OCI-LY7 (cell line): ENCODE measurements around the gene OMA1. TPM values are rescaled to one million over a fixed set of nuclear protein-coding genes. Genes with fewer than 3 reads are reported as not detected.

Experiments
- BruUV-seq: library from RNA; stranded (reverse); fragments of 400-500 nt; replicated peaks from 2 replicates; lab custom pipeline; 2021; lab: Mats Ljungman, UMichigan
- CTCF ChIA-PET: fragments of 300-600 bp; sonication (Branson Sonifier 250); formaldehyde crosslinking; loops from one replicate; lab custom pipeline; 2022; ENCODE audit warnings: antibody characterized with exemption; ENCODE audit not compliant: unreplicated experiment; lab: Charles Lee
- POLR2A ChIA-PET: fragments of 300-600 bp; sonication (Branson Sonifier 250); formaldehyde crosslinking; loops from one replicate; lab custom pipeline; 2022; ENCODE audit warnings: antibody characterized with exemption; lab: Charles Lee
- DNase-seq: peaks from one replicate; pipeline ENCODE4 v3.0.0-alpha.2; 2015; ENCODE audit warnings: low spot score
- H2AFZ ChIP-seq: fragments of 200-600 bp; sonication (generic), shearing (Covaris generic); 2 replicates; pipeline ENCODE4 v1.6.1; 2014; ENCODE audit warnings: mild to moderate bottlenecking, antibody characterized with exemption, low read length, moderate library complexity
- H3K27ac ChIP-seq: fragments of 200-600 bp; sonication (generic); 2 replicates; pipeline ENCODE4 v1.5.1; 2014; ENCODE audit warnings: mixed run types, low read depth, mild to moderate bottlenecking, moderate library complexity, low read length, inconsistent platforms; ENCODE audit not compliant: poor library complexity, severe bottlenecking
- H3K36me3 ChIP-seq: fragments of 200-600 bp; sonication (generic); 2 replicates; pipeline ENCODE4 v1.6.1; 2014; ENCODE audit warnings: mild to moderate bottlenecking, antibody characterized with exemption, low read length, moderate library complexity, mixed read lengths; ENCODE audit not compliant: insufficient read depth
- H3K4me1 ChIP-seq: fragments of 200-600 bp; sonication (generic); 2 replicates; pipeline ENCODE4 v1.5.1; 2014; ENCODE audit warnings: mild to moderate bottlenecking, low read length; ENCODE audit not compliant: insufficient read depth, poor library complexity, severe bottlenecking
- H3K4me2 ChIP-seq: fragments of 200-600 bp; sonication (generic); 2 replicates; pipeline ENCODE4 v1.6.1; 2014; ENCODE audit warnings: mild to moderate bottlenecking, low read length
- H3K4me3 ChIP-seq: fragments of 200-600 bp; sonication (generic); 2 replicates; pipeline ENCODE4 v1.5.1; 2014; ENCODE audit warnings: mild to moderate bottlenecking, low read depth, low read length; ENCODE audit not compliant: poor library complexity, severe bottlenecking
- H3K79me2 ChIP-seq: fragments of 200-600 bp; sonication (generic); 2 replicates; pipeline ENCODE4 v1.6.1; 2016; ENCODE audit warnings: low read depth, mild to moderate bottlenecking, low read length, moderate library complexity, mixed read lengths; ENCODE audit not compliant: insufficient read depth
- H3K9me2 ChIP-seq: fragments of 200-600 bp; sonication (generic); 2 replicates; pipeline ENCODE4 v1.6.1; 2016; ENCODE audit warnings: mild to moderate bottlenecking, low read length, mixed read lengths; ENCODE audit not compliant: insufficient read depth
- H3K9me3 ChIP-seq: fragments of 200-600 bp; sonication (generic); 2 replicates; pipeline ENCODE4 v1.6.1; 2014; ENCODE audit warnings: mild to moderate bottlenecking, mixed run types, low read length, mixed read lengths
- H4K20me1 ChIP-seq: fragments of 200-600 bp; sonication (generic); 2 replicates; pipeline ENCODE4 v1.6.1; 2014; ENCODE audit warnings: mild to moderate bottlenecking, antibody characterized with exemption, low read length, moderate library complexity, mixed read lengths; ENCODE audit not compliant: insufficient read depth
- EZH2phosphoT487 ChIP-seq: fragments of 200-600 bp; sonication (generic); IDR thresholded peaks from 2 replicates; pipeline ENCODE4 v1.6.1; 2018; ENCODE audit warnings: low read depth, borderline replicate concordance, mild to moderate bottlenecking, mixed run types, antibody characterized with exemption, low read length, moderate library complexity, mixed read lengths
- intact Hi-C: fragments of 100-400 bp; cut with micrococcal nuclease; formaldehyde crosslinking; loops from one replicate; pipeline ENCODE4 v1.10.0; 2022; ENCODE audit not compliant: unreplicated experiment
- total RNA-seq, 2 experiments: library from RNA; depleted of rRNA in 1 of 2; stranded (reverse); fragments of >200 nt in 1 of 2; shearing (Covaris generic) in 1 of 2; gene quantifications; 2 replicates each; pipeline ENCODE4 v1.2.3, GENCODE V29; 2014 to 2022
- TF ChIP-seq, protein P1 (sequence below): fragments of 200-600 bp; sonication (generic); conservative IDR thresholded peaks from 2 replicates; pipeline ENCODE4 v1.5.1; 2014; ENCODE audit warnings: mild to moderate bottlenecking, antibody characterized with exemption, low read length, moderate library complexity, mixed read lengths

Gene OMA1
- total RNA-seq, 2 experiments from 2014 or later = 35.9 to 38.5 TPM

DNA sequence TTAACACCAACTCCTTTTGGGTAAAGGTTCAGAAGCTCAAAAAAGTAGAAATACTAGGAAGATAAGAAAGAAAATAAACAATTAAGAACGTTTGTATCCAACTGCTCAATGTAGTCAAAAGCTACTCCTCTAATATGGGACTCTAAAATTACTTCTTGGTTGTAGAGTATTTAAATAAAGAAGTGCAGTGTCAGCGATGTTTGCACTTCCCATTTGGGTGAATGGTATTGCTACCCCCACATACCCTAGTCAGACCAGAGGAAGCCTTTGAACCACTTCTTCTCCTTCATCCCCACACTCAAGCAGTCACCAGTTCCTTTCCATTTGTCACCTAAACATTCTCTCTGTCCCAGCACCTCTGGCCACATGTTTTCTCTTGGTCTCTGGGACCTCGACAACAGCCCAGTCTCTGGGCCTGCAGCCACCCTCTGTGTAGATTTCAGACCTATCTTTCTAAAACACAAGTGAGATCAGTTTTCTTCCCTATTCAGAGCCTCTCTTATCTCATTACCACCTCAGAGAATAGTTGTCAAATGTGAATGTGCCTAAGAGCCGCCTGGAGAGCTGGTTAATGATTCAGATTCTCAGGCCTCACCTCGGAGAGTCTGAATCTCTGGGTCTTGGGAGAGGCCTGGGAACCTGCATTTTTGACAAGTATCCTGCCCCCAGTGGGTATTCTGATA lies 109.8 kb downstream of the OMA1 start:
- Histone ChIP-seq H4K20me1 (no peaks in the 10 kb centered on the region), H3K79me2 (no peaks in the 10 kb centered on the region), H3K9me3 (no peaks in the 10 kb centered on the region), H2AFZ (no peak overlapping the region), H3K4me1 (no peaks in the 10 kb centered on the region), H3K9me2 (no peaks in the 10 kb centered on the region), H3K4me3 (no peak overlapping the region), H3K36me3 (no peaks in the 10 kb centered on the region), H3K4me2 (no peak overlapping the region), H3K27ac (no peak overlapping the region)
- ChIA-PET CTCF (no interaction called here), POLR2A (interaction anchor here (0.5 kb wide), 1 partner anchor 16 kb away, joined by 3 read pairs; no protein-coding TSS in a partner anchor)
- TF ChIP-seq, protein P1, sequence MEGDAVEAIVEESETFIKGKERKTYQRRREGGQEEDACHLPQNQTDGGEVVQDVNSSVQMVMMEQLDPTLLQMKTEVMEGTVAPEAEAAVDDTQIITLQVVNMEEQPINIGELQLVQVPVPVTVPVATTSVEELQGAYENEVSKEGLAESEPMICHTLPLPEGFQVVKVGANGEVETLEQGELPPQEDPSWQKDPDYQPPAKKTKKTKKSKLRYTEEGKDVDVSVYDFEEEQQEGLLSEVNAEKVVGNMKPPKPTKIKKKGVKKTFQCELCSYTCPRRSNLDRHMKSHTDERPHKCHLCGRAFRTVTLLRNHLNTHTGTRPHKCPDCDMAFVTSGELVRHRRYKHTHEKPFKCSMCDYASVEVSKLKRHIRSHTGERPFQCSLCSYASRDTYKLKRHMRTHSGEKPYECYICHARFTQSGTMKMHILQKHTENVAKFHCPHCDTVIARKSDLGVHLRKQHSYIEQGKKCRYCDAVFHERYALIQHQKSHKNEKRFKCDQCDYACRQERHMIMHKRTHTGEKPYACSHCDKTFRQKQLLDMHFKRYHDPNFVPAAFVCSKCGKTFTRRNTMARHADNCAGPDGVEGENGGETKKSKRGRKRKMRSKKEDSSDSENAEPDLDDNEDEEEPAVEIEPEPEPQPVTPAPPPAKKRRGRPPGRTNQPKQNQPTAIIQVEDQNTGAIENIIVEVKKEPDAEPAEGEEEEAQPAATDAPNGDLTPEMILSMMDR = no peak
- TF ChIP-seq EZH2phosphoT487 = no peak
- intact Hi-C loops = no loop called here
- no TSS peak for BruUV-seq
- DNase-seq = no peak

DNA sequence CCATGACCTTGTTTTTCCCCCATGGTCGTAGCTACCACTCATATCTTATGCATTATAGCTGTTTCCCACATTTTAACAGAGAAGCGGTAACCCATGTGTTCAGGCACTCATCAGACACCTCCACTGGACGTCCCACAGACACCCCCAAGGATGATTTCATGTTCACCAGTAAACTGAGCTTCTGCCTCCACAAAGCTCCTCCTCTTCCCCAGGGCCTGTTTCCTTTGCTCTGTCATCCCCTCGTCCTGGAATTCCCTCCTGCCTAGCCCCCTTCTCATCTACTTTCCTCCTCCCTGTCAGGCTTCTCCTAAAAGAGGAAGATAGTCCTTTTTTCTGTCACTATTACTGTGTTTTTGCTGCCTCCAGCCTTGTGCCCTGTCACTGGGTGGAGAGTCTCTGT lies 111.2 kb downstream of the OMA1 start:
- Histone ChIP-seq H3K9me3 (no peaks in the 10 kb centered on the region), H3K4me1 (no peaks in the 10 kb centered on the region), H3K79me2 (no peaks in the 10 kb centered on the region), H3K9me2 (no peaks in the 10 kb centered on the region), H2AFZ (no peak overlapping the region), H3K36me3 (no peaks in the 10 kb centered on the region), H3K4me3 (no peak overlapping the region), H3K27ac (no peak overlapping the region), H4K20me1 (no peaks in the 10 kb centered on the region), H3K4me2 (no peak overlapping the region)
- no TSS peak for BruUV-seq
- intact Hi-C loops = no loop called here
- ChIA-PET CTCF (no interaction called here), POLR2A (interaction anchor here (0.6 kb wide), 1 partner anchor 80 kb away, joined by 3 read pairs; no protein-coding TSS in a partner anchor)
- no peak for TF ChIP-seq EZH2phosphoT487
- TF ChIP-seq, protein P1 = no peak
- DNase-seq = no peak

DNA sequence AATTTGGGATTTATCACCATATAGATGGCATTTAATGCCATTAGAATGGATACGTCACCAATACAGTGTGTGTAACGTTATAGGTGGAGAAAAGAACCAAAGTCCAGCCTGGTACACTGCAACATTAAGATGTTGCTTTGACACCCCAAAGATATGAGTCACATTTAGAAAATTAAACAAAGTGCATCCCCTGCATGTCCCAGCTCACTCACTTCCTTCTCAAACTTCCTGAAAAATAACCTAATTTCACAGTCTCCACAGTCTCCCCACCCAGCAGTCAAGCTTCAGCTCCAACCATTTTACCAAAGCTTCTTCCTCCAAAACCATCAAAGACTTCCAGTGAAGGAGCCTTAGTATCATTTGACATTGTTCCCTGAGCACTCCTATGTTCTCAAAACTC lies 111.9 kb downstream of the OMA1 start:
- intact Hi-C loops = no loop called here
- H3K79me2 ChIP-seq = no peaks in the 10 kb centered on the region
- H3K4me2 ChIP-seq = no peak overlapping the region
- no peak overlapping the region for H2AFZ ChIP-seq
- H3K9me3 ChIP-seq = no peaks in the 10 kb centered on the region
- H3K4me1 ChIP-seq = no peaks in the 10 kb centered on the region
- CTCF ChIA-PET = no interaction called here
- H4K20me1 ChIP-seq = no peaks in the 10 kb centered on the region
- TF ChIP-seq, protein P1 = no peak
- TF ChIP-seq EZH2phosphoT487 = no peak
- POLR2A ChIA-PET = no interaction called here
- no peaks in the 10 kb centered on the region for H3K9me2 ChIP-seq
- H3K4me3 ChIP-seq = no peak overlapping the region
- H3K27ac ChIP-seq = no peak overlapping the region
- H3K36me3 ChIP-seq = no peaks in the 10 kb centered on the region
- BruUV-seq = no TSS peak
- no peak for DNase-seq
